Erythroblast (primary cell): Measurements from ENCODE around the gene TUFT1.

Experiments used
- GATA1 ChIP-seq: IDR thresholded peaks from 2 replicates; pipeline ENCODE4 v1.6.1; 2011; ENCODE audit warnings: low read depth, mild to moderate bottlenecking, control low read depth, low read length, moderate library complexity
- POLR2A ChIP-seq: IDR thresholded peaks from 2 replicates; pipeline ENCODE4 v1.6.1; 2011; ENCODE audit warnings: mild to moderate bottlenecking, low read length

- TF ChIP-seq POLR2A = no peak
- TF ChIP-seq GATA1 = no peak
Measured at GRCh38 chr1:151542710-151543129, 2.6 kb downstream of the TUFT1 start.
